Suprapubic skin (tissue), 4 donors: ENCODE measurements around the gene UBE2S. TPM values are rescaled to one million over a fixed set of nuclear protein-coding genes. Genes with fewer than 3 reads are reported as not detected.

Experiments used
- DNase-seq, 2 donors: peaks; one replicate each; pipeline ENCODE4 v3.0.0-alpha.2; 2019; ENCODE audit warnings: low spot score in 2 of 2
- H3K27ac ChIP-seq: fragments of 200-600 bp; sonication (generic); one replicate; pipeline ENCODE4 v1.5.1; 2019
- H3K27me3 ChIP-seq: fragments of 200-600 bp; sonication (generic); one replicate; pipeline ENCODE4 v1.5.1; 2019
- H3K36me3 ChIP-seq: fragments of 200-600 bp; sonication (generic); one replicate; pipeline ENCODE4 v1.5.1; 2019
- H3K4me1 ChIP-seq: fragments of 200-600 bp; sonication (generic); one replicate; pipeline ENCODE4 v1.5.1; 2019
- H3K4me3 ChIP-seq: fragments of 200-600 bp; sonication (generic); one replicate; pipeline ENCODE4 v1.5.1; 2019; ENCODE audit warnings: mild to moderate bottlenecking
- H3K9me3 ChIP-seq: fragments of 200-600 bp; sonication (generic); one replicate; pipeline ENCODE4 v1.5.1; 2019
- EP300 ChIP-seq: sonication (generic); formaldehyde crosslinking; IDR thresholded peaks from one replicate; pipeline ENCODE4 v1.6.1; 2017; ENCODE audit warnings: antibody characterized with exemption
- POLR2A ChIP-seq, 2 donors: fragments of 450-650 bp; IDR thresholded peaks; one replicate each; pipeline ENCODE4 v1.6.1; 2017; ENCODE audit warnings: antibody characterized with exemption in 2 of 2, mild to moderate bottlenecking in 2 of 2, moderate library complexity in 2 of 2
- POLR2AphosphoS5 ChIP-seq, 3 donors: sonication (generic); formaldehyde crosslinking; IDR thresholded peaks; one replicate each; pipeline ENCODE4 v1.6.1; 2017; ENCODE audit warnings: antibody characterized with exemption in 3 of 3
- WGBS: methylation state at CpG from one replicate; pipeline ENCODE4 v1.1.5; 2018; 5-methylcytosine and 5-hydroxymethylcytosine counted together
- total RNA-seq, 4 donors: library from RNA; depleted of rRNA; stranded (reverse); fragments of >200 nt; gene quantifications; one replicate each; pipeline ENCODE4 v1.1.0, GENCODE V29; 2016
- TF ChIP-seq, protein P1 (sequence below), 2 donors: fragments of 200-600 bp in 1 of 2; fragments of 450-650 bp in 1 of 2; sonication (generic) in 1 of 2; IDR thresholded peaks; one replicate each; pipeline ENCODE4 v1.5.1; 2016 to 2019; ENCODE audit warnings: antibody characterized with exemption in 2 of 2, mild to moderate bottlenecking in 1 of 2, moderate library complexity in 1 of 2

The UBE2S gene
- total RNA-seq, 4 donors from 2014 or later = 7.4 to 17.0 (median 12.2) TPM

DNA sequence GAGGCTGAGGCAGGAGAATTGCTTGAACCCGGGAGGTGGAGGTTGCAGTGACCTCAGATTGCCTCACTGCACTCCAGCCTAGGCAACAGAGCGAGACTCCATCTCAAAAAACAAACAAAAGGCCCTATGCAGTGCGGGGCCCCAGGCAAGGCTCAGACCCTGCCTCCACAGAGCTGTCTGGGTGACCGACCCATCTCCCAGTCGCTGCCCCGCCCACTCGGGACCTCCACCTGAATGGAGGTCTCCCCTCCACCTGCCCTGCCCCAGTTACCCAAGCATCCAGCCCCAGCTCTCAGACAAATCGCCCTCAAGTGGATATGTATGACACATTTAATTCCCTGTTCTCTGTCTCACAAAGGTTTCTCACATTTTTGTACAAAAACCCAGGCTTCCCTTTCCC lies 42.3 kb downstream of the UBE2S start:
- Histone ChIP-seq H3K4me1 (peaks cover 17% of the 10 kb centered on the region), H3K27ac (no peak overlapping the region), H3K36me3 (no peaks in the 10 kb centered on the region), H3K9me3 (no peaks in the 10 kb centered on the region), H3K27me3 (peaks cover 35% of the 10 kb centered on the region), H3K4me3 (no peak overlapping the region)
- TF ChIP-seq POLR2AphosphoS5 (IDR thresholded peaks at IDR 0.05) = no peak
- no peak for TF ChIP-seq EP300
- TF ChIP-seq, protein P1, sequence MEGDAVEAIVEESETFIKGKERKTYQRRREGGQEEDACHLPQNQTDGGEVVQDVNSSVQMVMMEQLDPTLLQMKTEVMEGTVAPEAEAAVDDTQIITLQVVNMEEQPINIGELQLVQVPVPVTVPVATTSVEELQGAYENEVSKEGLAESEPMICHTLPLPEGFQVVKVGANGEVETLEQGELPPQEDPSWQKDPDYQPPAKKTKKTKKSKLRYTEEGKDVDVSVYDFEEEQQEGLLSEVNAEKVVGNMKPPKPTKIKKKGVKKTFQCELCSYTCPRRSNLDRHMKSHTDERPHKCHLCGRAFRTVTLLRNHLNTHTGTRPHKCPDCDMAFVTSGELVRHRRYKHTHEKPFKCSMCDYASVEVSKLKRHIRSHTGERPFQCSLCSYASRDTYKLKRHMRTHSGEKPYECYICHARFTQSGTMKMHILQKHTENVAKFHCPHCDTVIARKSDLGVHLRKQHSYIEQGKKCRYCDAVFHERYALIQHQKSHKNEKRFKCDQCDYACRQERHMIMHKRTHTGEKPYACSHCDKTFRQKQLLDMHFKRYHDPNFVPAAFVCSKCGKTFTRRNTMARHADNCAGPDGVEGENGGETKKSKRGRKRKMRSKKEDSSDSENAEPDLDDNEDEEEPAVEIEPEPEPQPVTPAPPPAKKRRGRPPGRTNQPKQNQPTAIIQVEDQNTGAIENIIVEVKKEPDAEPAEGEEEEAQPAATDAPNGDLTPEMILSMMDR (IDR thresholded peaks at IDR 0.05) = no peak
- no peak for TF ChIP-seq POLR2A (IDR thresholded peaks at IDR 0.05)
- 87% methylated on average over 8 of the region's 8 CpGs for WGBS
- no peak for DNase-seq

DNA sequence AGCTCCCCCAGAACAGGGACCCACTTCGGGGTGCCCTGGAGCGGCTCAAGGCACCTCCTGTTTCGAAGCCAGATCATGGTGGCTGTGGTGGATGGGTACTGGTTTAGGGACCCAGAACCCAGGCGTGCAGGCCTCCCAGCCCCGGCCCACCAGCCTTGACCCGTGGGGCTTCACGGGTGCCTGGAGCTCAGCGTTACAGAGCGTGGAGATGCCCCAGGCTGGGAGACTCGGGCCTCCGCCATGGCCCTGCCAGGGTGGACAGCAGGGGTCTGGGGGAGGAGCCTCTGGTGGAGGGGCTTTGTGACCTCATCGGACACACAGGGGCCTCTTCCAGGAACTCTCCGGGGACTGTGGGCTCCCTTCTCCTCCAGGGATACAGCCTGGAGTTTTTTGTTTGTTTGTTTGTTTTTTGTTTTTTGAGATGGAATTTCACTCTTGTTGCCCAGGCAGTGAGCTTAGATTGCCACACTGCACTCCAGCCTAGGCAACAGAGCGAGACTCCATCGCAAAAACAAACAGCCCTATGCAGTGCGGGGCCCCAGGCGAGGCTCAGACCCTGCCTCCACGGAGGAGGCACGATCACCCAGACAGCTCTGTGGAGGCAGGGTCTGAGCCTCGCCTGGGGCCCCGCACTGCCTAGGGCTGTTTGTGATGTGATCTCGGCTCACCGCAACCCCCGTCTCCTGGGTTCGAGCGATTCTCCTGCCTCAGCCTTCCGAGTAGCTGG lies 44.4 kb downstream of the UBE2S start, which contains the start of gene GARIN5B:
Gene GARIN5B (minus strand): TSS at position 271 of the 727 bp plus-strand sequence. CDS start 194 bp downstream, at position 77.
- H3K4me1 ChIP-seq = no peaks in the 10 kb centered on the region
- no peak within 1 kb of the TSS for H3K4me3 ChIP-seq
- TF ChIP-seq POLR2AphosphoS5 (IDR thresholded peaks at IDR 0.05) = no peak
- TF ChIP-seq, protein P1 (IDR thresholded peaks at IDR 0.05) = no peak
- TF ChIP-seq POLR2A (IDR thresholded peaks at IDR 0.05) = no peak
- TF ChIP-seq EP300 = no peak
- peaks cover 14% of the 10 kb centered on the region for H3K27me3 ChIP-seq
- no peaks in the 10 kb centered on the region for H3K36me3 ChIP-seq
- H3K9me3 ChIP-seq = no peaks in the 10 kb centered on the region
- DNase-seq = no peak
- 86% methylated on average over 18 of the region's 27 CpGs for WGBS
- H3K27ac ChIP-seq = no peak within 1 kb of the TSS

DNA sequence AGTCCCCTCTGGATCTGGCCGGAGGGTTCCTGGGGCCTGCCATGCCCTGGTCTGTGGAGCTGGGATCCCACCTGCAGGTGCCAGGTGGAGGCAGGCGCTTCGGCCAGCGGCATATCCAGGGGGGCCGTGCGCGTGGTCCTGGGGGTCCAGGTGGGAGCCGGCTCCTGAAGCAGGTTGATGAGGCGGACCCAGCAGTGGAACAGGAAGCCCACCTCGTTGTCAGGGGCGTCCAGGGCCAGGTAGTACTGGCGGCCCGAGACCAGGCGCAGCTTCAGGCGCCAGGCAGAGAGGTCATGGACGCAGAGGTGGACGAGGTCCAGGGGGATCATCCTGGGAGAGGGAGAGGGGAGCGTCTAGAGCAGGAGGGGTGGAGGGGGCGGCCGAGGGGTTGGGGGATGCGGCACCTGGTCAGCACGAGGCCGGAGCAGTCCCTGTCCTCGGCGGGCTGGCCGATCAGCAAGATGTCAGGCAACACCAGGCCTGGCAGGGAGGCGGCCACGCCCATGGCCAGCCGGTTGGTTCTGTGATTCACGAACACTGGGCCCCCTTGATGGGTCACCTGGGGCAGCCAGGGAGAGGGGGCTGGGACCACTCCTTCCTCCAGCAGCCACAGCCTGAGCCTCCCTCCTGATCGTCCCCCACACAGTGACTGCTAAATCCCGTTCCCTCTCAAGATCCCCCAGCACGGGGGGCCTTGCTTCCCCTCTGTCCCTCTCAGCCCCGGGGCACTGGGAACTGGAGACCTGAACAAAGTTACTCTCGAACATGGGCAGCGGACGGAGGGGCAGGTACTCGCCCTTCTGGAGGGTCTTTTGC lies 45.2 kb downstream of the UBE2S start:
- Histone ChIP-seq H3K27ac (no peak overlapping the region), H3K36me3 (no peaks in the 10 kb centered on the region), H3K4me3 (no peak overlapping the region), H3K9me3 (no peaks in the 10 kb centered on the region), H3K27me3 (peaks cover 8% of the 10 kb centered on the region), H3K4me1 (no peaks in the 10 kb centered on the region)
- 80% methylated on average over 22 of the region's 38 CpGs for WGBS
- DNase-seq = no peak
- TF ChIP-seq, protein P1 (IDR thresholded peaks at IDR 0.05) = no peak

DNA sequence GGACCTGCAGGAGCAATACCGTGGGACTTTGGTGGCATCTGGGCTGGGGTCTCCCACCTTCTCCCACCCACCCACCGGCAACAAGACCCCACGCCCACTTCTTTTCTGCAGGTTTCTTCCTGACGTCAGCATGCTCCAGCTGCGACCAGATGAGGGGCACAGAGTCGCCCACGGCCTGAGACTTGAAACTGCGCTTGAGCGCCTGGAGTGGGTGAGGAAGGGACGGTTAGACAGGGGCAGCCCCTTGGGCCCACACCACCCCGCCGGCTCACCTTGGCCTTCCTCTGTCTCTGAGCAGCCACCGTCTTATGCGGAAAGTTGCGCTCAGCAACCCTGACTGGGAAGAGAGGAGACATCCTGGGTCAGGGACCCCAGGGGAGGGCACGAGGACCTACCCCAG lies 46.7 kb downstream of the UBE2S start:
- no peak for DNase-seq
- 90% methylated on average over 6 of the region's 16 CpGs for WGBS
- no peaks in the 10 kb centered on the region for H3K4me1 ChIP-seq
- H3K4me3 ChIP-seq = no peak overlapping the region
- H3K27ac ChIP-seq = no peak overlapping the region
- TF ChIP-seq POLR2A (IDR thresholded peaks at IDR 0.05) (no peak), EP300 (no peak), POLR2AphosphoS5 (IDR thresholded peaks at IDR 0.05) (no peak)
- TF ChIP-seq, protein P1 (IDR thresholded peaks at IDR 0.05) = no peak
- H3K27me3 ChIP-seq = peaks cover 17% of the 10 kb centered on the region
- no peaks in the 10 kb centered on the region for H3K9me3 ChIP-seq
- no peaks in the 10 kb centered on the region for H3K36me3 ChIP-seq
